ENCODE data around the gene RNF34. TPM values are rescaled to one million over a fixed set of nuclear protein-coding genes. Genes with fewer than 3 reads are reported as not detected.
A peak's percentile ranks its signal among the peaks of the same experiment; 100 is the strongest.

RNF34 gene
- total and polyA plus RNA-seq, 2 of the 13 experiments (the other 11 are each of a cell fraction or from before 2014, with no cell fraction given) = 36.8 to 53.2 TPM

DNA sequence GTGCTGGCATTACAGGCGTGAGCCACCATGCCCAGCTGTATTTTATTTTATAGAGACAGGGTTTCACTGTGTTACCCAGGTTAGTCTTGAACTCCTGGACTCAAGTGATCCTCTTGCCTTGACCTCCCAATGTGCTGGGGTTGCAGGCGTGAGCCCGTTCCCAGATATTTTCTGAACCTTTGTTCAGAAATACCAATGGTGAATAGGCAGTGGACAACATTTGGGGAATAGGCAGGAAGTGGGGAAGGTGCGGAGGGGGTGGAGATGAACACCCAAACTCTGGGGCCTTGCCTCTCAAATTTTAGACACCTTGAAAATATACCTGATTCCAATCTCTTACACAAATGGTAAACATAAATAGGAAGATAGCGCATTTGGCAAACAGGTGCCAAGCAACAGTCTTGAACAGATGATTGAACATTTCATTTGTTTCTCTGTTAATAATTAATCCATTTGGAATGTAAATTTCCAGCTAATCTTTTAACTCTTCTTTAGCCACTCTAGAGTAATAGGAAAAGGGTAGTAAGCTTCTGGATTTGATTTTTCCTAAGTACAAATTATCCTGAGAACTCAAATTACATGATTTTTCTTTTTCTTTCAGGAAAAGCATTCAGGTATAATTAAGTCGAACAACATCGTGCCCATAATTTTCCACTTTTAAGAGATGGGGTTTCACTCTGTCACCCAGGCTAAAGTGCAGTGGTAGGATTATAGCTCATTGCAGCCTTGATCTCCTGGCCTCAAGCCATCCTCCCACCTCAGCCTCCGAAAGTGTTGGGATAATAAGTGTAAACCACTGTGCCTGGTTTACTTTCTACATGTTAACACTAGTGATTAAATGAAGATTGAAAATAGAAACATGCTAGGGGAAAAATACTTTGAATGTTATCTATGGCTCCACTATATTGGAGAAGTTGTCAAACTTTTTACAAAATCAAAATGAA is 22.9 kb upstream of the RNF34 start (continued):
- TF ChIP-seq, protein P1, sequence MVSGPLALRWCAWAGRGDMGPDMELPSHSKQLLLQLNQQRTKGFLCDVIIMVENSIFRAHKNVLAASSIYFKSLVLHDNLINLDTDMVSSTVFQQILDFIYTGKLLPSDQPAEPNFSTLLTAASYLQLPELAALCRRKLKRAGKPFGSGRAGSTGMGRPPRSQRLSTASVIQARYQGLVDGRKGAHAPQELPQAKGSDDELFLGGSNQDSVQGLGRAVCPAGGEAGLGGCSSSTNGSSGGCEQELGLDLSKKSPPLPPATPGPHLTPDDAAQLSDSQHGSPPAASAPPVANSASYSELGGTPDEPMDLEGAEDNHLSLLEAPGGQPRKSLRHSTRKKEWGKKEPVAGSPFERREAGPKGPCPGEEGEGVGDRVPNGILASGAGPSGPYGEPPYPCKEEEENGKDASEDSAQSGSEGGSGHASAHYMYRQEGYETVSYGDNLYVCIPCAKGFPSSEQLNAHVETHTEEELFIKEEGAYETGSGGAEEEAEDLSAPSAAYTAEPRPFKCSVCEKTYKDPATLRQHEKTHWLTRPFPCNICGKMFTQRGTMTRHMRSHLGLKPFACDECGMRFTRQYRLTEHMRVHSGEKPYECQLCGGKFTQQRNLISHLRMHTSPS (CRISPR knock-in tag; IDR thresholded peaks at IDR 0.05; ENCODE audit: low read depth) = no peak
- TF ChIP-seq NR2F6 (IDR thresholded peaks at IDR 0.05) (peak; percentile 46), NR2F6 (CRISPR knock-in tag; IDR thresholded peaks at IDR 0.05) (peak; percentile 69), ZFX (CRISPR knock-in tag; IDR thresholded peaks at IDR 0.05; ENCODE audit: low read depth) (no peak), ZNF431 (CRISPR knock-in tag; IDR thresholded peaks at IDR 0.05; ENCODE audit: borderline replicate concordance, low read depth) (no peak), SCMH1 (CRISPR knock-in tag; IDR thresholded peaks at IDR 0.05; ENCODE audit: borderline replicate concordance) (no peak), SMARCE1 (IDR thresholded peaks at IDR 0.05; ENCODE audit: borderline replicate concordance) (no peak), THAP11 (CRISPR knock-in tag; IDR thresholded peaks at IDR 0.05) (peak; percentile 49; the same call in 1 of the 2 replicates), SMARCC2 (IDR thresholded peaks at IDR 0.05) (no peak), ZNF234 (CRISPR knock-in tag; conservative IDR thresholded peaks at IDR 0.05) (no peak), TARDBP (CRISPR knock-in tag; IDR thresholded peaks at IDR 0.05) (no peak), ZBTB3 (CRISPR knock-in tag; IDR thresholded peaks at IDR 0.05; ENCODE audit: borderline replicate concordance, low read depth) (no peak), ZNF781 (CRISPR knock-in tag; IDR thresholded peaks at IDR 0.05; ENCODE audit: borderline replicate concordance, not compliant biosample characterization) (no peak)
- TF ChIP-seq, protein P2, sequence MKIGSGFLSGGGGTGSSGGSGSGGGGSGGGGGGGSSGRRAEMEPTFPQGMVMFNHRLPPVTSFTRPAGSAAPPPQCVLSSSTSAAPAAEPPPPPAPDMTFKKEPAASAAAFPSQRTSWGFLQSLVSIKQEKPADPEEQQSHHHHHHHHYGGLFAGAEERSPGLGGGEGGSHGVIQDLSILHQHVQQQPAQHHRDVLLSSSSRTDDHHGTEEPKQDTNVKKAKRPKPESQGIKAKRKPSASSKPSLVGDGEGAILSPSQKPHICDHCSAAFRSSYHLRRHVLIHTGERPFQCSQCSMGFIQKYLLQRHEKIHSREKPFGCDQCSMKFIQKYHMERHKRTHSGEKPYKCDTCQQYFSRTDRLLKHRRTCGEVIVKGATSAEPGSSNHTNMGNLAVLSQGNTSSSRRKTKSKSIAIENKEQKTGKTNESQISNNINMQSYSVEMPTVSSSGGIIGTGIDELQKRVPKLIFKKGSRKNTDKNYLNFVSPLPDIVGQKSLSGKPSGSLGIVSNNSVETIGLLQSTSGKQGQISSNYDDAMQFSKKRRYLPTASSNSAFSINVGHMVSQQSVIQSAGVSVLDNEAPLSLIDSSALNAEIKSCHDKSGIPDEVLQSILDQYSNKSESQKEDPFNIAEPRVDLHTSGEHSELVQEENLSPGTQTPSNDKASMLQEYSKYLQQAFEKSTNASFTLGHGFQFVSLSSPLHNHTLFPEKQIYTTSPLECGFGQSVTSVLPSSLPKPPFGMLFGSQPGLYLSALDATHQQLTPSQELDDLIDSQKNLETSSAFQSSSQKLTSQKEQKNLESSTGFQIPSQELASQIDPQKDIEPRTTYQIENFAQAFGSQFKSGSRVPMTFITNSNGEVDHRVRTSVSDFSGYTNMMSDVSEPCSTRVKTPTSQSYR (CRISPR knock-in tag; IDR thresholded peaks at IDR 0.05; ENCODE audit: borderline replicate concordance) = no peak
- TF ChIP-seq, protein P3, sequence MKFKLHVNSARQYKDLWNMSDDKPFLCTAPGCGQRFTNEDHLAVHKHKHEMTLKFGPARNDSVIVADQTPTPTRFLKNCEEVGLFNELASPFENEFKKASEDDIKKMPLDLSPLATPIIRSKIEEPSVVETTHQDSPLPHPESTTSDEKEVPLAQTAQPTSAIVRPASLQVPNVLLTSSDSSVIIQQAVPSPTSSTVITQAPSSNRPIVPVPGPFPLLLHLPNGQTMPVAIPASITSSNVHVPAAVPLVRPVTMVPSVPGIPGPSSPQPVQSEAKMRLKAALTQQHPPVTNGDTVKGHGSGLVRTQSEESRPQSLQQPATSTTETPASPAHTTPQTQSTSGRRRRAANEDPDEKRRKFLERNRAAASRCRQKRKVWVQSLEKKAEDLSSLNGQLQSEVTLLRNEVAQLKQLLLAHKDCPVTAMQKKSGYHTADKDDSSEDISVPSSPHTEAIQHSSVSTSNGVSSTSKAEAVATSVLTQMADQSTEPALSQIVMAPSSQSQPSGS (CRISPR knock-in tag; IDR thresholded peaks at IDR 0.05) = no peak
- TF ChIP-seq, protein P4, sequence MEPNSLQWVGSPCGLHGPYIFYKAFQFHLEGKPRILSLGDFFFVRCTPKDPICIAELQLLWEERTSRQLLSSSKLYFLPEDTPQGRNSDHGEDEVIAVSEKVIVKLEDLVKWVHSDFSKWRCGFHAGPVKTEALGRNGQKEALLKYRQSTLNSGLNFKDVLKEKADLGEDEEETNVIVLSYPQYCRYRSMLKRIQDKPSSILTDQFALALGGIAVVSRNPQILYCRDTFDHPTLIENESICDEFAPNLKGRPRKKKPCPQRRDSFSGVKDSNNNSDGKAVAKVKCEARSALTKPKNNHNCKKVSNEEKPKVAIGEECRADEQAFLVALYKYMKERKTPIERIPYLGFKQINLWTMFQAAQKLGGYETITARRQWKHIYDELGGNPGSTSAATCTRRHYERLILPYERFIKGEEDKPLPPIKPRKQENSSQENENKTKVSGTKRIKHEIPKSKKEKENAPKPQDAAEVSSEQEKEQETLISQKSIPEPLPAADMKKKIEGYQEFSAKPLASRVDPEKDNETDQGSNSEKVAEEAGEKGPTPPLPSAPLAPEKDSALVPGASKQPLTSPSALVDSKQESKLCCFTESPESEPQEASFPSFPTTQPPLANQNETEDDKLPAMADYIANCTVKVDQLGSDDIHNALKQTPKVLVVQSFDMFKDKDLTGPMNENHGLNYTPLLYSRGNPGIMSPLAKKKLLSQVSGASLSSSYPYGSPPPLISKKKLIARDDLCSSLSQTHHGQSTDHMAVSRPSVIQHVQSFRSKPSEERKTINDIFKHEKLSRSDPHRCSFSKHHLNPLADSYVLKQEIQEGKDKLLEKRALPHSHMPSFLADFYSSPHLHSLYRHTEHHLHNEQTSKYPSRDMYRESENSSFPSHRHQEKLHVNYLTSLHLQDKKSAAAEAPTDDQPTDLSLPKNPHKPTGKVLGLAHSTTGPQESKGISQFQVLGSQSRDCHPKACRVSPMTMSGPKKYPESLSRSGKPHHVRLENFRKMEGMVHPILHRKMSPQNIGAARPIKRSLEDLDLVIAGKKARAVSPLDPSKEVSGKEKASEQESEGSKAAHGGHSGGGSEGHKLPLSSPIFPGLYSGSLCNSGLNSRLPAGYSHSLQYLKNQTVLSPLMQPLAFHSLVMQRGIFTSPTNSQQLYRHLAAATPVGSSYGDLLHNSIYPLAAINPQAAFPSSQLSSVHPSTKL (CRISPR knock-in tag; IDR thresholded peaks at IDR 0.05) = peak; percentile 42; the same call in 1 of the 2 replicates
- TF ChIP-seq, protein P5, sequence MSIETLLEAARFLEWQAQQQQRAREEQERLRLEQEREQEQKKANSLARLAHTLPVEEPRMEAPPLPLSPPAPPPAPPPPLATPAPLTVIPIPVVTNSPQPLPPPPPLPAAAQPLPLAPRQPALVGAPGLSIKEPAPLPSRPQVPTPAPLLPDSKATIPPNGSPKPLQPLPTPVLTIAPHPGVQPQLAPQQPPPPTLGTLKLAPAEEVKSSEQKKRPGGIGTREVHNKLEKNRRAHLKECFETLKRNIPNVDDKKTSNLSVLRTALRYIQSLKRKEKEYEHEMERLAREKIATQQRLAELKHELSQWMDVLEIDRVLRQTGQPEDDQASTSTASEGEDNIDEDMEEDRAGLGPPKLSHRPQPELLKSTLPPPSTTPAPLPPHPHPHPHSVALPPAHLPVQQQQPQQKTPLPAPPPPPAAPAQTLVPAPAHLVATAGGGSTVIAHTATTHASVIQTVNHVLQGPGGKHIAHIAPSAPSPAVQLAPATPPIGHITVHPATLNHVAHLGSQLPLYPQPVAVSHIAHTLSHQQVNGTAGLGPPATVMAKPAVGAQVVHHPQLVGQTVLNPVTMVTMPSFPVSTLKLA (IDR thresholded peaks at IDR 0.05) = no peak
